Vein endothelial cell (primary cell): ENCODE results near the gene SPRY4. TPM values are rescaled to one million over a fixed set of nuclear protein-coding genes. Genes with fewer than 3 reads are reported as not detected.

Source experiments
- small RNA-seq: library from RNA; depleted of rRNA; stranded (forward); fragments of <200 nt; gene quantifications from one replicate; pipeline ENCODE3, GENCODE V24; 2012
- total RNA-seq: library from RNA; depleted of rRNA; stranded (reverse); fragments of >200 nt; gene quantifications from 2 replicates; pipeline ENCODE4 v1.2.3, GENCODE V29; 2012

The SPRY4 gene, protein sequence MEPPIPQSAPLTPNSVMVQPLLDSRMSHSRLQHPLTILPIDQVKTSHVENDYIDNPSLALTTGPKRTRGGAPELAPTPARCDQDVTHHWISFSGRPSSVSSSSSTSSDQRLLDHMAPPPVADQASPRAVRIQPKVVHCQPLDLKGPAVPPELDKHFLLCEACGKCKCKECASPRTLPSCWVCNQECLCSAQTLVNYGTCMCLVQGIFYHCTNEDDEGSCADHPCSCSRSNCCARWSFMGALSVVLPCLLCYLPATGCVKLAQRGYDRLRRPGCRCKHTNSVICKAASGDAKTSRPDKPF
- 22.2 and 30.2 TPM in 2 replicates for total RNA-seq

DNA sequence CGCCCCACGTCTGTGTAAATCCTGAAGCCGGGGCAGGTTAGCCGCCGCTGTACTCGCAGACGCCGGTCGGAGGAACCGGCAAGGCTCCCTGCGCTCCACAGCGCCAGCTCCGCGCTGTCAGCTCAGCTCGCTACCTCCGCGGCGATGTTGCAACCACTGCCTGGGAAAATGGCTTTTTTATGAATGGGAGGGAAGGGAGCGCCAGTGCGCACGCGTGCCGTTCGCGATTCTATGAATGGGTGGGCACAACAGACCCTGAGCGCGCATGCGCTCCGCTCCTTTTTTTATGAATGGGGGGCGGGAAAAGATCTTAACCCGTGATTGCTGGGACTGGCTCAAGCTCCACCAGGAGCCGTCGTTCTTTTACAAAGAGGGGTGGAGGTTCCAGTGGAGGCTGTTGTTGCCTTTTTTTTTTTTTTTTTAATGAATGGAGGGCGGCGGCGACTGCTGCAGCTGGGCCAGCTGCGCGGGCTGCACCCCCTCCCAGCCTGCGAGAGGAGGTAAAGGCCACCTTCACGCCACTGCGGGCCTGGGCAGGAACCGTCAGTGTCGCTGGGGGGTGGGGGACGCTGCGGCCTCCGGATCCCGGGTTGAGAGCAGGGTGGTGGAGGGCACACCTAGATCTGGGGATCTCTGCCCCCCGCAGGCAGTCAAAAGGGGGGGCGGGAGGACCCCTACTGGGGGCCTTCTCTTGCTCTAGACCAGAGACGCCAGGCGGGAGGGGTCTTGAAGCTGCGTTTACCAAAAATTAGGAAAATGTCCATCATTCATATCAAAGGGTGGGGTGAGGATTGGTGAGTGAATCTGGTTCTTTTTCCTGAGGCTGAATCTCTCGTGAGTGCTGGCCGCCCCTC, at the start of gene SPRY4:
Gene SPRY4 (minus strand): TSS at position 151 of the 854 bp plus-strand sequence. CDS start 9,913 bp downstream, outside the sequence.

Small RNA genes lying within 50 kb of the gene (small RNA-seq; reads per million reads assigned to genes)
- gene RF02038 (not detected), gene RF02039 (not detected)

Other genes with a start within 250 kb of the SPRY4 start
- gene NDFIP1, start 216.2 kb downstream of the SPRY4 start, total RNA-seq: 56.1 and 88.5 TPM in 2 replicates